ENCODE results near the gene AQP9.
"Not testable (repeated sequence)": the region's sequence is repeated elsewhere in the genome, so short reads cannot be mapped to it uniquely, and the experiment has no call there.

Gene AQP9, protein sequence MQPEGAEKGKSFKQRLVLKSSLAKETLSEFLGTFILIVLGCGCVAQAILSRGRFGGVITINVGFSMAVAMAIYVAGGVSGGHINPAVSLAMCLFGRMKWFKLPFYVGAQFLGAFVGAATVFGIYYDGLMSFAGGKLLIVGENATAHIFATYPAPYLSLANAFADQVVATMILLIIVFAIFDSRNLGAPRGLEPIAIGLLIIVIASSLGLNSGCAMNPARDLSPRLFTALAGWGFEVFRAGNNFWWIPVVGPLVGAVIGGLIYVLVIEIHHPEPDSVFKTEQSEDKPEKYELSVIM

DNA sequence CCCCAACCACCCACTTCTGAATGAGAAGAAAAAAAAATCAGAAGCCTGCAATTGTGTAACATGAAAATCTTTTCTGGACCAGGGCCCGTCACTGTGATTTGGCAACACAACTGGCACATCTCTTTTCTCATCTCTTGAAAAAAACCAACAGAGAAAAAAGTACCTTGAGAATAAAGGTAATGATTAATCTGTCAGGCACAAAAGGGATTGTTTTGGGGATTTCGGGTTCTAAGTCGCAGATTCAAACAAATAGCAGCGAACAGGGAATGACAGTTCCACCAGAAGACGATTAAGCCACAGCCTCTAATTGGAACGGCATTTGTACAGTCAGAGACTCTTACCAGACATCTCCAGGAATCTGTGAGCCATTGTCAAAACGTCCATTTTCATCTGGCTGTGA is at the start of gene AQP9:
Gene AQP9 (plus strand): TSS at position 276 of the 400 bp plus-strand sequence. CDS start 185 bp downstream, outside the sequence.
- no peak for DNase-seq (ENCODE audit: low spot score)
- FAIRE-seq: no peak

- no peak for FAIRE-seq
- no peak for DNase-seq (ENCODE audit: low spot score)
These were observed 42.8 kb upstream of the AQP9 start for GRCh38 chr15:58095415-58095814.

DNA sequence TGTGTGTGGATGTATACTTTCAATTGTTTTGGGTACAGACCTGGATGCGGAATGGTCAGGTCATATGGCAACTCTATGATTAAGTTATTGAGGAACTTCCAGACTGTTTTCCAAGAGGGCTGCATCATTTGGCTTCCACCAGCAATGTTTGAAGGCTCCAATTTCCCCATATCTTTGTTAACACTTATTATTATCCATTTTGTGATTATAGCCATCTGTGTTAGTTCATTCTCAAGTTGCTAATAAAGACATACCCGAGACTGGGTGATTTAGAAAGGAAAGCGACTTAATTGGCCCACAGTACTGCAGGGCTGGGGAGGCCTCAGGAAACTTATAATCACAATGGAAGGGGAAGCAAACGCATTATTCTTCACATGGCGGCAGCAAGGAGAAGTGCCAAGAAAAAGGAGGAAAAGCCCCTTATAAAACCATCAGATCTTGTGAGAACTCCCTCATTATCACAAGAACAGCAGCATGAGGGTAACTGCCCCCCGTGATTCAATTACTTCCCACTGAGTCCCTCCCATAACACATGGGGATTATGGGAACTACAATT is 41.6 kb upstream of the AQP9 start:
- FAIRE-seq (no peak), DNase-seq (ENCODE audit: low spot score) (no peak)

- DNase-seq (ENCODE audit: low spot score) (no peak), FAIRE-seq (no peak)
These were observed 34.7 kb upstream of the AQP9 start for GRCh38 chr15:58103482-58103881.

DNA sequence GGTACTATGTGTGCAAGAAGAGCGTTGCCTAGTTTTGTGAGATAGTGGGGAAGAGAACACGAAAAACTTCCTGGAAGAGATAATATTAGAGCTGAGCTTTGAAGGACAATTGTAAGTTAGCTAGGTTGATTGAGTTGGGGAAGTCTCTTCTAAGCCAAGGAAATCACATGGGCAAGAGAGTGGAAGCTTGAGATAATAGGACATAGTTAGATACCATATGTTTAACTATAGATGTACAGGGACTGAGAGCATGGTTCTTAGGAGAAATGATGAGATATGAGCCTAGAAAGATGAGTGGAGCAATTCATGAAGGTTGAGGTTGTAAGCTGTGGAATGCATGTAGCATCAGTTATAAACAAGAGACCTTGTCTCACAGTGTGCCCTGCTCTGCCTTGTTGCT is 30.1 kb upstream of the AQP9 start:
- FAIRE-seq (no peak), DNase-seq (ENCODE audit: low spot score) (no peak)

GRCh38 chr15:58109419-58109818 is 28.8 kb upstream of the AQP9 start:
- no peak for DNase-seq (ENCODE audit: low spot score)
- no peak for FAIRE-seq

- FAIRE-seq (peak; percentile 37), DNase-seq (ENCODE audit: low spot score) (no peak)
These were observed 27.0 kb upstream of the AQP9 start for GRCh38 chr15:58110999-58111717.

GRCh38 chr15:58111718-58112104 is 26.5 kb upstream of the AQP9 start:
- no peak for DNase-seq (ENCODE audit: low spot score)
- peak; percentile 52 for FAIRE-seq

GRCh38 chr15:58113358-58113757 is 24.8 kb upstream of the AQP9 start:
- FAIRE-seq; DNase-seq (ENCODE audit: low spot score): not testable (repeated sequence)

GRCh38 chr15:58114388-58114787 is 23.8 kb upstream of the AQP9 start:
- no peak for FAIRE-seq
- DNase-seq (ENCODE audit: low spot score): no peak

DNA sequence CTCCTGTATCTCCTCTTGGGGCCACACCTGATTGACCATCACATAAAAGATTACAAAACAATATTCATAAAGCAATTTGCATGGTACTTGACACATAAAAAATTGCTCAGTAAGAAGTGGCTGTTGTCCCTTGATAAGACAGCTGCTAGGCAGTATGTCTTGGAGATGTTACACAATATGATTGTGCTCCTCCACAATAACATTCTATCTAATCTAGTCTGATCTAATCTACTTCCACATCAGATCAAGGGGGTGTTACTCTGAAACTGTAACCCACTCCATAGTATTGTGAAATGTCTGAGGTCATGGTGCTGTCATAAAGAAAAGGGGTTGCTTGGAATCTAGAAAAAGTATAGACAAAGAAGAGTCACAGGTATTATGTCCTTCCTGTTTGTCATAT is 23.4 kb upstream of the AQP9 start:
- FAIRE-seq: no peak
- DNase-seq (ENCODE audit: low spot score): no peak

GRCh38 chr15:58115692-58116091 is 22.5 kb upstream of the AQP9 start:
- FAIRE-seq: peak; percentile 50
- no peak for DNase-seq (ENCODE audit: low spot score)

GRCh38 chr15:58117619-58118018 is 20.6 kb upstream of the AQP9 start:
- FAIRE-seq (no peak), DNase-seq (ENCODE audit: low spot score) (no peak)

DNA sequence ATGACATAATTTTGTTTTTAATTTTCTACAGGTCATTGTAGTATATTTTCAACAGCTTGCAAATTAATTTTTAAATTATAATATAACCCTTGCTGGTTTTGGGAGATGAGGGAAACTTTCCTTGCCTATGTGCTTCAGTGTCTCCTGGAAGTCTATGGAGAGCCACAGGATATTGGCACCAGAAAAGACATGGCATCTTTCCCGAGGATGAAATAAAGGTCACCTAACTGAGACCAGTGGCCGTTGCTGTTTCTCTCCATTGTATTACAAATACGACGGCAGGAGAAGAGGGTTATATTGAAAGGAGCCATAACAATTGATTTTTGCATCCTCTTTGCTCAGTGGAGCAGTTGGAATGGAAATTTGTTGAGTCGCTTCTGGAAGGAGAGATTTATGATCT is 19.9 kb upstream of the AQP9 start:
- DNase-seq (ENCODE audit: low spot score): no peak
- no peak for FAIRE-seq

DNA sequence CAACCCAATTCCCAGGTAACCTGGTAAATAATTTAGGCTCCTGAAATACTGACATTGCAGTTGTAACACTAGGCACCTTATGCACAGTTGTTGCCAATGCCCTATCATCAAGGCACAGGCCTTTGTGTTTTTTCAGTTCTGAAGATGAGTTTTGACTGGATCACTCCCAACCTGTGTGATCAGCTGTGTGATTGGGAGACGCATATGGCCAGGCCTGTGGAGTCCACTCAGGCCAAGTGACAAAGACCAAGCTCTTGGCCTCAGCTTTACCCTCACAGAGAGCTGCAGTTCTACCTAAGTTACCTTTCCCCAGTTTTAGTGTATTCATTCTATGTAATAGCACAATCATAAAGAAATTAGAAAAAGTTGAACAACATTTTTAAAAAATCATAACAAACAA is 19.2 kb upstream of the AQP9 start:
- no peak for FAIRE-seq

GRCh38 chr15:58124585-58124984 is 13.6 kb upstream of the AQP9 start:
- FAIRE-seq: no peak
- no peak for DNase-seq (ENCODE audit: low spot score)

More for the DNA sequence above, 19.2 kb upstream of the AQP9 start:
- no peak for DNase-seq (ENCODE audit: low spot score)

DNA sequence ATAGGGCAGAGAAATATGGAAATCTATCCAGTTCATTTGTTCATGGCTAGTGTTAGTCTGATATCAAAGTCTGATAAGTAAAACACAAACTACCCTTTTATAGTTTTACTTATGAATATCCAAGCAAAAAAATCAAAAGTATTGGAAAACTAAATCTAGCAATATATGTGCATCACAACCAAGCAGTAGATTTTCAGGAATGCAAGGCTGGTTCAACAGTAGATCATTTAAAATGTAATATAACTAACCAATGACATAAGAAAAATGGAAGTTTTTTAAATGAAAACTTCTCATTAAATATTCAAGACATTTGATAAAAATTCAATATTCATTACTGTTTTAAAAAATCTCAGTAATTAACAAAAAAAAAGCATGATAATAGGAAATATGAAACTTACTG is 12.8 kb upstream of the AQP9 start:
- no peak for DNase-seq (ENCODE audit: low spot score)
- no peak for FAIRE-seq

DNA sequence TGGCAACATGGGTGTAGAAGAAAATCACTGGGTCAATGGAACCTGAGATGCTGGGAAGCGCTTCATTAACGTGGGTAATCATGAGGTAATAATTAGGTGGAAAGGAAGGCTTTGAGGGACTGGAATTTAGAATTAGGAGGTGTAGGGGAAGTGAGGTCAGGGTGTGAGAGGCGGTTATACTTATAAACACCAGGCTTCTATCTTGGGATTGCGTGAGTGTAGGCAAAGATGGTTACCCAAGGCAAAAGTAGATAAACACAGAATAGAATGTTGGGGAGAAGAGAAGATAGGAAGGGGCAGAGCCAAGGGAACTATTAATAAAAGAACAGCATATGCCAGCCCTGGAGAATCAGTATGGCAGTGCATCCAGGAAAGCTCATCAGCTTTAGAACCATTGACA is 3.3 kb upstream of the AQP9 start:
- FAIRE-seq (no peak), DNase-seq (ENCODE audit: low spot score) (no peak)

DNA sequence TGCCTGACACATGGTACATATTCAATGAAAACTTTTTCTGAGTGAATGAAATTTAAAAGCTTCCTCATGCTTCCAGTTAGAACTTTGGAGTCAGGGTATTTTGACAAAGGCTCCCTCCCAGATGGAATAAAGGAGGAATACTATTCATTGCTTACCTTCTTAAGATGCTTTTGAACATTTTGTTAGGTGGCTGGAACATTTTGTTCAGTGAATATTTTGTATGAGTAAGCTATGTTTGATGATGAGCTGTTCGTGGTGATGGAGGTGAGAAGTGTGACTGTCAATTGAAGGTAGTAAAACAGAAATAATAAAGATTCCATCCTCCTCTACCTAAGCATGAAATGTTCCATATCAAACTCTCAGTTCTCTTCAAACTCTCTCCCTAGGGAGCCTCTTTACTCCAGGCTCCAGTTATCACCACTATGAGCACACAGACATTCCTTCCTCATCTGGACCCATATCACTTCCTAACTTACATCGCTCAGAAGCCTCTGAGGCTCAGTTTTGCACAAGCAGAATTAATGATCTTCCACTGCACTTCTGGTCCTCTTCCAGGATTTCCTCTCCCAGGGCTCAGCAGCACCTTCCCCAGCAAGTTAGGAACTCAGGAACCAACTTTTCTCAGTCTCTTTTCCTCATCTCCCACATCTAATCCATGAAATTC is 2.5 kb upstream of the AQP9 start:
- no peak for FAIRE-seq
- no peak for DNase-seq (ENCODE audit: low spot score)

DNA sequence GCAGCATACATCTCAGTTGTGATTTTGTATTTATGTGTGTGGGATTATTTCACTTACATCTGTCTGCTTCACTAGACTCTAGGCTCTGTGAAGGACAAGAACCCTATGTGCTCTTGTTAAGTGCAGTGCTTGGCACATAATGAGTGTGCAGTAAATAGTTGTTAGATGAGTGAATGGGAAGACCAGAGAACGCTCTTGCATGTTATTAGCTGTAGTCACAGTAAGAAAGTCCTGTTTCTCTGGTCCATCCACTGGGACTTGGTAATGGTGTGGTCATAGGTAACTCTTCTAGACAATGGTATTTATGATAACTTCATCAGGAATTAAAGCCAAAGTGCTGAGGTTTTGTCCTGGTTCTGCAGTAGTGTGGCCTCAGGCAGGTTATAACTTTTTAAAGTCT is 1.4 kb upstream of the AQP9 start:
- DNase-seq (ENCODE audit: low spot score): no peak
- no peak for FAIRE-seq

DNA sequence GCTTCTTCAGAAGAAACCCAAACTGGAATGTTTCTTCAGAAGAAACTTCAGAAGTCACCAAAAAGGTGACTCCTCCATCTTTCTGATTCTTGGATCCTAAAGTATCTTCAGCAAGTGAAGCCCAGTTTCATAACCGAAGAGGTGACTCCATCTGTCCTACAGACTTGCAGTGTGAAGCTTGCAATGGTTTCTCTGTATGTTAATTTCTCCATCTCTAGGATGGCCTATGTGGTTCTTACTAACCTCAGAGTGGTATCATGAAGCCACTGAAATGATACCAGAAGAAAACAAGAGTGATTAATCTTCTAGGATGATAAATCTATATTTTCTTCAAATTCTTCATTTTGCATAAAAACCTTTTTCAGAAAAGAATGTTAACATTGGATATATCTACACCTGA is 495 bp upstream of the AQP9 start:
- no peak for FAIRE-seq
- no peak for DNase-seq (ENCODE audit: low spot score)

DNA sequence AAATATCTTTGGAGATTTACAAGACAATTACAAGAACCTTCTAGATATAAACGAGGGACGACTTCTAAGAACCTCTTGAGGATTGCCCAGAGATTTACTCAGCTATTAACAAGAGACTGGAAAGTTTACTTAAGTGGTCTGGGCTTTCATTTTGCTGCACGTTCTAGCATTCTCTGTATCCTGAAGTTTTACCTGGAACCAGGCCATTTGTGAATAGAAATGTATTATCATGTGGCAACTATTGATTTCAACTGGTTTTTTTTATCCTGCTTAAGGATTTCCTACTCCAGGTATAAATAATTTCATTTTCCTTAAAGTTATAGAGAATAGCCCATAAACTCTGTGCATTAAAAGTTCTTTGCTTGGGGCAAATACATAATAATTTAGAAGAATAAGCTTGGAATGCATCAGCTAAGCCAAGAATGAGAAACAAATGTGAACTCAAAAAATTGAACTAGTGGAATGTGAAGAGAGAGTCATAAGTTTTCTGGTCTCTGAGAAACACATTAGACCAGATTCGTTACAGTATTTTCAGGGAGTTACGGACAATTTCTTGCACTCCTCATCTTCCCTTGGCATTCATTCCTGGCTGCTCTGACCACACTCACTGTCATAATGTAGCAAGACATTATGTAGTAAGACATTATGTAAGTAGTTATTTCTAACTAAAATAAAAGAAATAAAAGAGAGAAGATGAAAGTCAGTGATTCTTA is 1.3 kb downstream of the AQP9 start:
- no peak for DNase-seq (ENCODE audit: low spot score)
- no peak for FAIRE-seq

All from urothelium cell line (cell line).